Measurements from ENCODE around the gene PPP4C.

GRCh38 chr16:30096105-30096861, 20.5 kb downstream of the PPP4C start, which contains the start of gene YPEL3:
- TF ChIP-seq POLR2AphosphoS5 (IDR thresholded peaks at IDR 0.05; ENCODE audit: borderline replicate concordance, low read depth, low read length) (no peak), EZH2 (IDR thresholded peaks at IDR 0.05) (no peak), FOXP2 (optimal IDR thresholded peaks at IDR 0.05; ENCODE audit: control extremely low read depth, extremely low read length, insufficient read depth) (peak; percentile 97)
